ENCODE measurements around the gene SMARCB1. TPM values are rescaled to one million over a fixed set of nuclear protein-coding genes. Genes with fewer than 3 reads are reported as not detected.
"Not testable (repeated sequence)": the region's sequence is repeated elsewhere in the genome, so short reads cannot be mapped to it uniquely, and the experiment has no call there.

The SMARCB1 gene
- total RNA-seq, 1 experiment from 2014 or later: 88.2 TPM

- peaks cover 21% of the 10 kb centered on the region for H3K4me1 Mint-ChIP-seq (ENCODE audit: low read depth, unreplicated experiment)
- CTCF ChIA-PET: interaction anchor here (0.5 to 2.3 kb wide), 22 partner anchors 8 to 1590 kb away, joined by 3 to 18 read pairs (median 4); partner anchors contain the start of genes CHCHD10 and MIF
- H3K4me3 Mint-ChIP-seq (ENCODE audit: low read depth, unreplicated experiment): peak within 1 kb of the TSS; percentile 95
- peak; percentile 10 for TF ChIP-seq CTCF (IDR thresholded peaks at IDR 0.05; ENCODE audit: unreplicated experiment)
- H3K9me3 Mint-ChIP-seq (ENCODE audit: low read depth, unreplicated experiment): no peaks in the 10 kb centered on the region
- BruUV-seq (replicated peaks): TSS peak; percentile 47
- intact Hi-C loops (cut with micrococcal nuclease; ENCODE audit: unreplicated experiment): no loop called here
- no peaks in the 10 kb centered on the region for H3K27me3 Mint-ChIP-seq (ENCODE audit: unreplicated experiment)
- peak; percentile 94 for DNase-seq
- H3K36me3 Mint-ChIP-seq (ENCODE audit: insufficient read depth, unreplicated experiment): peaks cover 22% of the 10 kb centered on the region
- peak within 1 kb of the TSS; percentile 74 for H3K27ac Mint-ChIP-seq (ENCODE audit: unreplicated experiment)
Observed at GRCh38 chr22:23857606-23858483, 71.1 kb downstream of the SMARCB1 start, which contains the start of gene SLC2A11. Gene SLC2A11, plus strand, starts transcription at chr22:23857875. Its CDS starts 125 bp downstream, at chr22:23858000.

DNA sequence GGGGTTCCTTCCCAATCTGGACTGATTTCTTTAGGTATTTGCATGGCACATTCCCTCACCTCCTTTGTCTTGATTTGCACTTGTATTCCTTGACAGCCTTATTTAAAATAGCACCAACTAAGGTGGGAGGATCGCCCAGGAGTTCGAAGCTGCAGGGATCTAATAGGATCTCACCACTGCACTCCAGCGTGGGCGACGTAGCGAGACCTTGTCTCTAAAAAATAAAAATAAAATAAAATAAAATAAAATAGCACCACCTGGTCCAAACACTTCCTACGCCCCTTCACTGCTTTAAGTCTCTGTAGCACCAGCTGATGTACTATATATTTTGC, 71.7 kb downstream of the SMARCB1 start:
- Mint-ChIP-seq H3K4me1 (ENCODE audit: low read depth, unreplicated experiment) (peaks cover 21% of the 10 kb centered on the region), H3K9me3 (ENCODE audit: low read depth, unreplicated experiment) (no peaks in the 10 kb centered on the region), H3K36me3 (ENCODE audit: insufficient read depth, unreplicated experiment) (peaks cover 22% of the 10 kb centered on the region), H3K4me3 (ENCODE audit: low read depth, unreplicated experiment) (peak overlapping the region; percentile 95), H3K27ac (ENCODE audit: unreplicated experiment) (peak overlapping the region; percentile 74), H3K27me3 (ENCODE audit: unreplicated experiment) (no peaks in the 10 kb centered on the region)
- no peak for DNase-seq
- intact Hi-C loops (cut with micrococcal nuclease; ENCODE audit: unreplicated experiment): no loop called here
- TF ChIP-seq CTCF (IDR thresholded peaks at IDR 0.05; ENCODE audit: unreplicated experiment): no peak
- CTCF ChIA-PET: interaction anchor here (0.7 to 2.3 kb wide), 3 partner anchors 9 to 260 kb away, joined by 7 to 18 read pairs (median 7); no protein-coding TSS in a partner anchor
- no TSS peak for BruUV-seq (replicated peaks)

GRCh38 chr22:23859201-23859600, 72.4 kb downstream of the SMARCB1 start:
- BruUV-seq (replicated peaks): no TSS peak
- no peak for DNase-seq
- H3K27ac Mint-ChIP-seq (ENCODE audit: unreplicated experiment): no peak overlapping the region
- no peak for TF ChIP-seq CTCF (IDR thresholded peaks at IDR 0.05; ENCODE audit: unreplicated experiment)
- peaks cover 27% of the 10 kb centered on the region for H3K36me3 Mint-ChIP-seq (ENCODE audit: insufficient read depth, unreplicated experiment)
- H3K4me3 Mint-ChIP-seq (ENCODE audit: low read depth, unreplicated experiment): peak overlapping the region; percentile 95
- H3K27me3 Mint-ChIP-seq (ENCODE audit: unreplicated experiment): no peaks in the 10 kb centered on the region
- intact Hi-C loops (cut with micrococcal nuclease; ENCODE audit: unreplicated experiment): no loop called here
- peaks cover 21% of the 10 kb centered on the region for H3K4me1 Mint-ChIP-seq (ENCODE audit: low read depth, unreplicated experiment)
- H3K9me3 Mint-ChIP-seq (ENCODE audit: low read depth, unreplicated experiment): no peaks in the 10 kb centered on the region
- CTCF ChIA-PET: interaction anchor here (2.3 kb wide), 1 partner anchor 9 kb away, joined by 18 read pairs; no protein-coding TSS in a partner anchor

DNA sequence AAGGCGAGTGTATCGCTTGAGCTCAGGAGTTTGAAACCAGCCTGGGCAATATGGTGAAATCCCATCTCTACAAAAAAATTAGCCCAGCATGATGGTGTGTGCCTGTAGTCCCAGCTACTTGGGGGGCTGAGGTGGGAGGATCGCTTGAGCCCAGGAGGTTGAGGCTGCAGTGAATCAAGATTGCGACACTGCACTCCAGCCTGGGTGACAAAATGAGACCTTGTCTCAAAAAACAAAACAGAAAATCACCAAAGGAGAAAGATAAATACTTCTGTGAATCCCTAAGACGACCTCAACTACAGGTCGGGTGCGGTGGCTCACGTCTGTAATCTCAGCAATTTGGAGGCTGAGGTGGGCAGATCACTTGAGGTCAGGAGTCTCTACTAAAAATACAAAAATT, 73.4 kb downstream of the SMARCB1 start:
- peaks cover 27% of the 10 kb centered on the region for H3K36me3 Mint-ChIP-seq (ENCODE audit: insufficient read depth, unreplicated experiment)
- intact Hi-C loops (cut with micrococcal nuclease; ENCODE audit: unreplicated experiment): loop anchor here (5.0 kb wide), 1 partner anchor 97 kb away; no protein-coding TSS in a partner anchor
- H3K9me3 Mint-ChIP-seq (ENCODE audit: low read depth, unreplicated experiment); BruUV-seq (replicated peaks); CTCF ChIA-PET; H3K27me3 Mint-ChIP-seq (ENCODE audit: unreplicated experiment); DNase-seq; H3K27ac Mint-ChIP-seq (ENCODE audit: unreplicated experiment); H3K4me3 Mint-ChIP-seq (ENCODE audit: low read depth, unreplicated experiment): not testable (repeated sequence)
- peaks cover 21% of the 10 kb centered on the region for H3K4me1 Mint-ChIP-seq (ENCODE audit: low read depth, unreplicated experiment)
